Measurements from ENCODE around the gene TPSD1. TPM values are rescaled to one million over a fixed set of nuclear protein-coding genes. Genes with fewer than 3 reads are reported as not detected.

The TPSD1 gene
- total and polyA plus RNA-seq, 9 of the 15 experiments (the other 6 are each of a cell fraction or from before 2014, with no cell fraction given), result not detected

- TF ChIP-seq CTCF (IDR thresholded peaks at IDR 0.05 in 2 of 3, conservative IDR thresholded peaks at IDR 0.05 in 1 of 3; ENCODE audit: insufficient read depth in 2 of 3, low read depth in 1 of 3, low read length in 3 of 3) (peak; percentile 84 to 92 (median 89)), CREB1 (IDR thresholded peaks at IDR 0.05) (no peak), CREB1 (CRISPR knock-in tag; IDR thresholded peaks at IDR 0.05) (peak; percentile 41; the same call in 1 of the 2 replicates), IRF9 (tag; IDR thresholded peaks at IDR 0.05) (no peak), ZNF280B (CRISPR knock-in tag; IDR thresholded peaks at IDR 0.05) (no peak), TAL1 (IDR thresholded peaks at IDR 0.05) (no peak), HDAC2 (IDR thresholded peaks at IDR 0.05) (0 out of 2 replicates have a peak, but pooled peaks have one; percentile 30), LCOR (CRISPR knock-in tag; IDR thresholded peaks at IDR 0.05) (no peak), ZNF785 (CRISPR knock-in tag; IDR thresholded peaks at IDR 0.05) (no peak), POLR2H (tag; IDR thresholded peaks at IDR 0.05; ENCODE audit: low read depth) (no peak), ZNF121 (CRISPR knock-in tag; conservative IDR thresholded peaks at IDR 0.05) (no peak), NKRF (IDR thresholded peaks at IDR 0.05; ENCODE audit: borderline replicate concordance) (no peak), PYGO2 (tag; IDR thresholded peaks at IDR 0.05) (no peak), SFPQ (IDR thresholded peaks at IDR 0.05; ENCODE audit: low read depth, low read length) (no peak), BRF2 (IDR thresholded peaks at IDR 0.05; ENCODE audit: borderline replicate concordance, insufficient read depth, insufficient read length) (no peak), SIRT6 (IDR thresholded peaks at IDR 0.05; ENCODE audit: low read depth, low read length) (no peak), XRCC5 (IDR thresholded peaks at IDR 0.05; ENCODE audit: low read depth, low read length) (0 out of 2 replicates have a peak, but pooled peaks have one; percentile 33)
Measured at GRCh38 chr16:1300664-1301476, 45.0 kb downstream of the TPSD1 start (continued).
